ENCODE results near the gene BTNL9. TPM values are rescaled to one million over a fixed set of nuclear protein-coding genes. Genes with fewer than 3 reads are reported as not detected.

The BTNL9 gene
- total RNA-seq, 3 donors from 2014 or later (not counting 1 experiment from before 2014, with no cell fraction given): 0.54 TPM; not detected in 2

- ATAC-seq: peak in 1 of 3 donors; percentile 37
- peaks cover 2 to 3% of the 10 kb centered on the region in 2 donors for H3K9me3 Mint-ChIP-seq
- peaks cover 9 to 16% of the 10 kb centered on the region in 2 donors for H3K27me3 Mint-ChIP-seq (ENCODE audit: low read depth in 2 of 2)
- no peaks in the 10 kb centered on the region for H3K4me1 ChIP-seq (ENCODE audit: control insufficient read depth, insufficient read depth, low read length)
- H3K36me3 Mint-ChIP-seq: no peaks in the 10 kb centered on the region
- H3K4me1 Mint-ChIP-seq: no peaks in the 10 kb centered on the region
- no peaks in the 10 kb centered on the region for H3K27me3 ChIP-seq (ENCODE audit: control insufficient read depth, insufficient read depth, low read length)
- H3K27ac Mint-ChIP-seq: no peak overlapping the region
- intact Hi-C loops (cut with micrococcal nuclease): no loop called here
- TF ChIP-seq, protein P1, sequence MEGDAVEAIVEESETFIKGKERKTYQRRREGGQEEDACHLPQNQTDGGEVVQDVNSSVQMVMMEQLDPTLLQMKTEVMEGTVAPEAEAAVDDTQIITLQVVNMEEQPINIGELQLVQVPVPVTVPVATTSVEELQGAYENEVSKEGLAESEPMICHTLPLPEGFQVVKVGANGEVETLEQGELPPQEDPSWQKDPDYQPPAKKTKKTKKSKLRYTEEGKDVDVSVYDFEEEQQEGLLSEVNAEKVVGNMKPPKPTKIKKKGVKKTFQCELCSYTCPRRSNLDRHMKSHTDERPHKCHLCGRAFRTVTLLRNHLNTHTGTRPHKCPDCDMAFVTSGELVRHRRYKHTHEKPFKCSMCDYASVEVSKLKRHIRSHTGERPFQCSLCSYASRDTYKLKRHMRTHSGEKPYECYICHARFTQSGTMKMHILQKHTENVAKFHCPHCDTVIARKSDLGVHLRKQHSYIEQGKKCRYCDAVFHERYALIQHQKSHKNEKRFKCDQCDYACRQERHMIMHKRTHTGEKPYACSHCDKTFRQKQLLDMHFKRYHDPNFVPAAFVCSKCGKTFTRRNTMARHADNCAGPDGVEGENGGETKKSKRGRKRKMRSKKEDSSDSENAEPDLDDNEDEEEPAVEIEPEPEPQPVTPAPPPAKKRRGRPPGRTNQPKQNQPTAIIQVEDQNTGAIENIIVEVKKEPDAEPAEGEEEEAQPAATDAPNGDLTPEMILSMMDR (IDR thresholded peaks at IDR 0.05): no peak
- 92% methylated on average over 3 of the region's 3 CpGs for WGBS (ENCODE audit: insufficient coverage)
- H3K9me3 ChIP-seq (ENCODE audit: control insufficient read depth, insufficient read depth, low read length): no peaks in the 10 kb centered on the region
- no peaks in the 10 kb centered on the region for H3K36me3 ChIP-seq (ENCODE audit: control insufficient read depth, insufficient read depth, low read length)
- DNase-seq: no peak
- no peak overlapping the region for H3K4me3 ChIP-seq (ENCODE audit: low read length)
- H3K27ac ChIP-seq (ENCODE audit: low read length): no peak overlapping the region
- H3K4me3 Mint-ChIP-seq: no peak overlapping the region
Measured at GRCh38 chr5:181031716-181032115, 8.3 kb upstream of the BTNL9 start.

GRCh38 chr5:181035991-181036815 is 3.9 kb upstream of the BTNL9 start:
- peaks cover 2 to 3% of the 10 kb centered on the region in 2 donors for H3K9me3 Mint-ChIP-seq
- H3K27ac Mint-ChIP-seq: no peak overlapping the region
- Histone ChIP-seq H3K4me1 (ENCODE audit: control insufficient read depth, insufficient read depth, low read length) (no peaks in the 10 kb centered on the region), H3K27ac (ENCODE audit: low read length) (no peak overlapping the region), H3K36me3 (ENCODE audit: control insufficient read depth, insufficient read depth, low read length) (no peaks in the 10 kb centered on the region), H3K4me3 (ENCODE audit: low read length) (no peak overlapping the region), H3K9me3 (ENCODE audit: control insufficient read depth, insufficient read depth, low read length) (no peaks in the 10 kb centered on the region), H3K27me3 (ENCODE audit: control insufficient read depth, insufficient read depth, low read length) (no peaks in the 10 kb centered on the region)
- peaks cover 23 to 29% of the 10 kb centered on the region in 2 donors for H3K27me3 Mint-ChIP-seq (ENCODE audit: low read depth in 2 of 2)
- TF ChIP-seq, protein P1 (IDR thresholded peaks at IDR 0.05): no peak
- H3K36me3 Mint-ChIP-seq: no peaks in the 10 kb centered on the region
- H3K4me1 Mint-ChIP-seq: no peaks in the 10 kb centered on the region
- 87% methylated on average over 20 of the region's 20 CpGs for WGBS (ENCODE audit: insufficient coverage)
- ATAC-seq: no peak
- no peak overlapping the region for H3K4me3 Mint-ChIP-seq
- intact Hi-C loops (cut with micrococcal nuclease): no loop called here
- no peak for DNase-seq

- Mint-ChIP-seq H3K4me1 (no peaks in the 10 kb centered on the region), H3K27ac (no peak overlapping the region), H3K27me3 (ENCODE audit: low read depth in 2 of 2) (peaks cover 22 to 33% of the 10 kb centered on the region in 2 donors), H3K4me3 (no peak overlapping the region), H3K36me3 (no peaks in the 10 kb centered on the region), H3K9me3 (peaks cover 1% of the 10 kb centered on the region in 2 donors)
- 87% methylated on average over 13 of the region's 13 CpGs for WGBS (ENCODE audit: insufficient coverage)
- ATAC-seq (no peak), DNase-seq (no peak)
- H3K36me3 ChIP-seq (ENCODE audit: control insufficient read depth, insufficient read depth, low read length): no peaks in the 10 kb centered on the region
- no peak overlapping the region for H3K4me3 ChIP-seq (ENCODE audit: low read length)
- no peaks in the 10 kb centered on the region for H3K4me1 ChIP-seq (ENCODE audit: control insufficient read depth, insufficient read depth, low read length)
- peaks cover under 1% of the 10 kb centered on the region for H3K27me3 ChIP-seq (ENCODE audit: control insufficient read depth, insufficient read depth, low read length)
- intact Hi-C loops (cut with micrococcal nuclease): no loop called here
- H3K27ac ChIP-seq (ENCODE audit: low read length): no peak overlapping the region
- TF ChIP-seq, protein P1 (IDR thresholded peaks at IDR 0.05): no peak
- H3K9me3 ChIP-seq (ENCODE audit: control insufficient read depth, insufficient read depth, low read length): no peaks in the 10 kb centered on the region
Measured at GRCh38 chr5:181036816-181037364, 3.2 kb upstream of the BTNL9 start.

Data from natural killer cell (primary cell).